GM21390 (cell line): ENCODE data around the gene FZD7.

Experiments
- ATAC-seq: cut with Tn5 transposase; IDR thresholded peaks from one replicate; pipeline ENCODE4 v1.9.1; 2021; ENCODE audit not compliant: unreplicated experiment

Gene FZD7

DNA sequence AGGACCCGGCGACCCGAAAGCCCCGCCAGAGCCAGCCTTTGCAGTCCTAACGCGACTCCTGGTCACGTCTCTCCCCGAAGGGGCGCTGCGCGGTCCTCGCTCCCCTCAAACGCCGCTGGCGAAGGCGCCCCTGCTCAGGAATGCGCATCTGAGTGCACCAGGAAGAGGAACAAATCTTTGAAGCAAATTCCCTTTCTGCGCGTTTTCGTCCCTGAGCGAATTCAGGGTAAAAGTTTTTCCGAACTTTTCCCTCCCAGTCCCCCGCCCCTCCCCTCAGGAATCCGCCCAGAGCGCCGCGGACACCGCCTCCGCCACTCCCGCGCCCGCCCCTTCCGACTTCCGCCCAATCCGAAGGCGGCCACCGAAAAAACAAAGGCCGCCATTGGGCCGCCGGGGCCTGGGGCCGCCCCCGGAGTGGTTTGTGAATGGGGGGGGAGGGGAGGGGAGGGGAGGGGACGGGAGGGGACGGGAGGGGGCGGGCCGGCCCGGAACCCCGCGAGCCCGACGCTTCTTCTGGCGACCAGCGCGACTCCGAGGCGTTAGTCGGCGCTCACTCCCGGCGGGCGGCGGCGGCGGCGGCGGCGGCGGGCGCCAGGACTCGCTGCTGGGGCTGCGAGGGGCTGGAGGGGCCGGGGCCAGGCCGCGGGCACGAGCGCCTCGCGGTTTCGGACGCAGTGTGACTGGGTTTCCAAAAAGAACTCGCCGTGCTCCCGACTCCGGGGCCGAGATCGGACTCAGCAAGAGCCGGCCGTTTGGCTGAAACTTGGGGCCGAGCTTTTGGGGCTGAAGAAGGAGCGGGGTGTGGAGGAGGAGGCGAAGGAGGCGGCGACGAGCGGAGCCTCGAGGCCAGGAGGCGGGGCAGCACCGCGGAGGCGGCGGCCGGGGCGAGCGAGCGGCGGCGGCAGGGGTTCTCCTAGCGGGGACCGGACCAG lies at the start of gene FZD7:
Gene FZD7, plus strand, starts transcription at position 539 of the 932 bp plus-strand sequence. CDS start 793 bp downstream, outside the sequence.
- ATAC-seq = peak; percentile 77

DNA sequence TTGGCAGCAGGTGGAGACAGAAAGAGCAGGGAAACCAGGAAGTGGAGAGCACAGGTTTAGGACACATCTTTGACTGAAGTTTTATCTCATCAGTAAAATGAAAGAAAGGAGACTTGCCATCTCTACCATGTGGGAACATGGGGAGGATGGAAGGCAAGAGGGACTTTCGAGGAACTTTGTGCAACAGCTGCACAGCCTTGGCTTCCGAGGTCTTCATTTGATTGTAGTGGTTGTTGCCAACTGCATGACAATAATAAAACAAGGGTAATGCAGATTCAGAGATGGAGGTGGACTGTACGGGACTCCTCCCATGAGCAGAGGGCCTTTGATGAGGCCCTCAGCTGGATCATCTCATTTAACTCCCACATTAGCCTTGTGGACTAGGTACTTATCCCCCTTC lies 49.3 kb upstream of the FZD7 start:
- no peak for ATAC-seq

- ATAC-seq = no peak
Observed at GRCh38 chr2:201984800-201985525, 48.7 kb upstream of the FZD7 start.

- ATAC-seq = no peak
Observed at GRCh38 chr2:201985728-201986462, 47.8 kb upstream of the FZD7 start.

- ATAC-seq = no peak
Observed at GRCh38 chr2:201986463-201986735, 47.3 kb upstream of the FZD7 start.

DNA sequence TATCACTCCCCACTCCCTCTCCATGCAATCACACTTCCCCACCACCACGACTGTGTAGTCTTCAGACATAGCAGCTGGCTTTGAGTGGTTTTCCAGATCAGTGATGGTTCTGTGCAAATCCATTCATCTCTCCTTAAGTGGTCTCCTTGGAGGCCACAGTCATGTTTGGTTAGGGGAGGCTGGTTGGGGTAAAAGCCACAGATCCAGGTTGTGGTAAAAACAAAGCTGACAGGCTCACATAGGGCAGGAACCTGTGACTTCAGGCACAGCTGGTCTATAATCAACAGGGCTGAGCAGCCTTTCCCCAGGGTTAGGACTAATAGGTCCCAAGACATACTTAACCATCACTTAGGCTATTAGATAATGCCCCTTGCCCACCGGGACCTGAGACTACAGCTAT lies 46.2 kb upstream of the FZD7 start:
- ATAC-seq = no peak

- ATAC-seq = no peak
Observed at GRCh38 chr2:201990069-201990468, 43.6 kb upstream of the FZD7 start.

DNA sequence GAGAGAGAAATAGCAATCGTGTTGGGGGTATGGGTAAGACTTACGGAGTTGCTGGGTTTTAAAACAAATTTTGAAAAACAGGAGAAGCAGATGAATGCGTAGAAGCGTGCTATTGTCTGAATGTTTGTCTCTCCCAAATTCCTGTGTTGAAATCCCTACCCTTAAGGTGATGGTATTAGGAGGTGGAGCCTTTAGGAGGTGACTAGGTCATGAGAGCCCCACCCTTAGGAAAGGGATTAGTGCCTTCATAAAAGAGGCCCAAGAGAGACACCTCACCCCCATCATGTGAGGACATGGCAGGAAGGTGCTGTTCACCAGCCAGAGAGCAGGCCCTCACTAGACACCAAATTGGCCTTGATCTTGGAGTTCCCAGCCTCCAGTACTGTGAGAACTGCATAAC lies 40.7 kb upstream of the FZD7 start:
- ATAC-seq = no peak

DNA sequence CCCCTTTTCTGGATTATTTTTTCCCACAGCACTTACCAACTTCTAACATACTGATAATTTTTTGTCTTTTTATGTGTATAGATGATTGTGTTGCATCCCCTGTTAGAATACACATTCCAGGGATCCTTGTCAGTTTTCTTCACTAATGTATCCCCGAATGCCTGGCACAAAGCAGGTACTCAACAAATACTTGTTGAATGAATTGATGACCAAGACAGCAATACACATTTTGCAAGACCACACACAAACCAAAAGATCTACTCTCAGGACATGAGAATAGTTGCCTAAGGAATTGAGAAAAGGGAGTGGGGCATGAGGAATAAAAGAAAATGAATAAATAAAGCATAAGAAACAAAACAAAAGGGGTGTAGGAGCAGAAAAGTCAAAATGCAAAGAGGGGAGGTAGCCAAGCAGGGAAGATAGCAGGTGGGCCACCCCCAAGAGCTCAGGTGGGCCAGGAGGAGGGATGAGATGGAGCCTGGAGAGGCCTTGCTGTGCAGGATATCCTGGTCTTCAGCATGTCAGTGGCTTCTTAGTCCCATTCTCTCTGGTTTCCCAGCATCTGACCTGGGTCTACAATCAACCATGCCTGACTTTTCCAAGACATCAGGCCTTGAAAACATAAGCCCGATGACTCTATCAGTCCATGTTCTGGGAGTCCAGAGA lies 38.5 kb upstream of the FZD7 start:
- no peak for ATAC-seq

GRCh38 chr2:201996006-201996405 lies 37.6 kb upstream of the FZD7 start:
- no peak for ATAC-seq

GRCh38 chr2:201996679-201997314 lies 36.9 kb upstream of the FZD7 start:
- ATAC-seq = no peak

GRCh38 chr2:201999279-201999678 lies 34.4 kb upstream of the FZD7 start:
- ATAC-seq = no peak

DNA sequence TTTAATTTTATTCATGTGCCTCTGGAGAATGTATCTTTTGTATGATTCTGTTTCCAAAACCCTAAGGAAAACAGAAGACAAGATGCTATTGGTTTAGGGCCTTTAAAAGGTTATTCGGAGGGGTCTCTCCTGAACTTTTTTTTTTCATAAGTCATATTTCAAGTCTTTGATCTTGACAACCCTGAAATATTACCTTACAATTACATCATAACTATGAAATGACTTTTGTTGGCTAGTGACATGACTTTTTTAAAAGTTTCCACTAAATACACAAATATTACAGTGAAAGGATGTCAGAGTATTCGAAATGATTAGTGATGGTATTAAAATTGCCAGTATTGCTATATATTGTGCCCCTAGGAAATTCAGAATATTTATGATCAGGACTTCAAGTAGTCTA lies 31.8 kb upstream of the FZD7 start:
- no peak for ATAC-seq

GRCh38 chr2:202002381-202002780 lies 31.3 kb upstream of the FZD7 start:
- no peak for ATAC-seq

GRCh38 chr2:202005272-202005887 lies 28.3 kb upstream of the FZD7 start:
- no peak for ATAC-seq

- no peak for ATAC-seq
Observed at GRCh38 chr2:202006301-202006700, 27.4 kb upstream of the FZD7 start.

DNA sequence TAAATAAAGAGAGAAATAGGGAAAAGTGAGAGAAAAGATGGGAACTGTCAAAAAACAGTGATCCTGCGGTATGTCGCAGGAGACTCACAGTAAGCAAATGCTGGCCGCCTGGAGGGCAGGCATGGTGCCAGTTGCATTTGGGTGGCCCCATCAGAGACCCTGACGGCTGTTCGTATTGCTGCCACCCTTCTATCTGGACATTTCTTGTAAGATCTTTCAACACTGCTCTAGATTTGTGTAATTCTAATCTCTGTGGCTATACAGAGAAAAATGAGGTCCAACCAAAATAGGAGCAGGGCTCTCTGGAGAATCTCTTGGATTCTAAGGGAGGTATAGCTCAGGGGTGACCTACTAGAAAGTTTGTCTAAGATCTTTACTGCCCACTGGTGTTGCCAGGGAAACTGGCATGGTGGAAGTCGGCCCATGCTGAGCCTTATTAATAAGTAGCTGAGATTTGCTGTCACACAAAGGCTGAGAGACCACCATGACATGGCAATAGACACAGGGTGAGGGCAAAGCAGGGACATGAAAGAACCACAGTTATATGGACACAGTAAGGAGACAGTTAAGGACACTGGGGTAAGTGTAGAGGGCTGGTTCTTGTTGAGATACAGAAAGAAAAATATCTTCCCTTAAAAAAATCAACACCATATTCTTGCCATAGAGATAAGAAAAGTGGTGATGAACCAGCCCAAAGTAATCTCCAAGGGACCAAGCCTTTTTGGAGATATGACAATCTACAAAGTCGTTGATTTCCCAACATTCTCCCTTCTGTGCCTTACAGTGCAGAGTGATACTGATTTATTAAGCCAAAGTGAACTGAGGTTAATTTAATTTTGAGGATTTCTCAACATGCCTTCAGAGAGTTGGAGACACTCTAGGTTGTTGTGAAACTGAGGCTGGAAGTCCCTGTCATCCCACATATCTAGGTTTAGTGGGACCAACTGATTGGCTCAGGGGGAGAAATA lies 26.4 kb upstream of the FZD7 start:
- ATAC-seq = no peak

DNA sequence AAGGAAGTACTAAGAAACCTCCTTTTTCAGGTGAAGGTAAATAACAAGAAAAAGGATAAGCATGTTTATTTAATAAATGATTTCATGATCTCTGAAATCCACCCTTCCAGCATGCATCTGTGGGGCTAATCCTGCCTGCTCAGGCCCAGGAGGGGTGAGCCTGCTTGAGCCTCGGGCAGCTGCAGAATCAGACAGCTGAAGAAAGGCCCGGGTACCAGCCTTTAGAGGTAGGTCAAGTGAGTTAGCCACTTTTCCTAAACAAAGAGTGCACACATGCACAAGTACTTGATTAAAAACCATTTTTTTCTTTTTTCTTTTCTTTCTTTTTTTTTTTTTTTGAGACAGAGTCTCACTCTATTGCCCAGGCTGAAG lies 25.7 kb upstream of the FZD7 start:
- no peak for ATAC-seq

GRCh38 chr2:202009019-202009481 lies 24.6 kb upstream of the FZD7 start:
- ATAC-seq = no peak
